BJ (cell line): ENCODE results near the gene GFRA1. TPM values are rescaled to one million over a fixed set of nuclear protein-coding genes. Genes with fewer than 3 reads are reported as not detected.

Experiments used
- CTCF ChIA-PET: fragments of 350-600 bp; formaldehyde crosslinking; extraction: SDS; loops from one replicate; lab custom pipeline; 2021; ENCODE audit warnings: antibody characterized with exemption, inconsistent platforms; lab: Yijun Ruan, JAX
- POLR2A ChIA-PET: fragments of 300-600 bp; sonication (Branson Sonifier 250); formaldehyde crosslinking; extraction: SDS; loops from one replicate; lab custom pipeline; 2021; ENCODE audit warnings: antibody characterized with exemption; lab: Charles Lee
- DNase-seq: peaks from one replicate; pipeline ENCODE4 v3.0.0-alpha.2; 2011; ENCODE audit warnings: low read depth
- H3K27me3 ChIP-seq: 2 replicates; pipeline ENCODE4 v1.6.0; 2011; ENCODE audit warnings: low read length; ENCODE audit not compliant: control insufficient read depth, insufficient read depth
- H3K36me3 ChIP-seq: 2 replicates; pipeline ENCODE4 v1.5.1; 2011; ENCODE audit warnings: low read length; ENCODE audit not compliant: control insufficient read depth, insufficient read depth
- H3K4me3 ChIP-seq: 2 replicates; pipeline ENCODE4 v1.5.1; 2011; ENCODE audit warnings: low read depth, mild to moderate bottlenecking, control low read depth, low read length
- polyA plus RNA-seq: library from polyadenylated mRNA; depleted of rRNA; stranded (reverse); fragments of >200 nt; gene quantifications from 2 replicates; pipeline ENCODE4 v1.2.3, GENCODE V29; 2011
- TF ChIP-seq, protein P1 (sequence below): IDR thresholded peaks from 2 replicates; pipeline ENCODE4 v1.5.1; 2011; ENCODE audit warnings: low read depth, mild to moderate bottlenecking, control low read depth, inconsistent platforms, low read length, moderate library complexity; ENCODE audit not compliant: insufficient read depth

GFRA1 gene
- polyA plus RNA-seq, 1 experiment, result 41.6 TPM

DNA sequence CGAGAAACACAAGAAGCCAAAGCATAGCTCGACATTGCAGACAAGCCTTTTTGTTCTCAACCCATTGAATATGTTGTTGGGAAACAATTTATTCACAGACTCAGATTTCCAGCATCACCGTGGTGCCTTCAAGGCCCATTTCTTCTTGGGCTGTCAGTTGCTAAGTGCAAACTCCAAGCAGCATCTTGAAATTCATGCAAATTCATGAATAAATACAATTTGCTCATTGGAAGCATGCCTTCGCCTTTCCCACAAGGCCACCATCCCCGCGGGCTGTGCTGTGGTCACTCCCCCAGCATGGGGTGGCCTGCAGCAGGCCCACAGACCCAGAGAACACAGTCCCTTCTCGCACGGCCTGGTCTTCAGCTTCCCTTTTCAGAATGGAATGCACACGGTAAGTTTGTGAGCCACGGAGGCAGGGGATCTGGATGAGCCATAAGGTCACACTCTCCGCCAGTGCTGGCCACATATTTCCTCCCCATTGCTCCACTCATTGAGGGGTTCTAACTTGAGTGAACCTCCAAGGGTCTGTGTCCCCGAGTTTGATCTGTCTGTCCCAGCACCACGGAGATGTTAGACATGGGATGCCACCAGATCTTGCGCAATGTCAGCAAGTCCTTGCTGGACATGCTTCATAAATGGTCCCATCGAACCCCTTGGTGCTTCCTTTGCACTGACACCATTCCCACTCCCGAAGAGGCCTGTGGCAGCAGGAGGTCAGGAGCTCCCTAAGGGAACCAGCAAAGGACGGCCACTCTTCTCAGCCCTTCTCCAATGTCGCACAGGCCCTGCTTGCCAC is 109.5 kb downstream of the GFRA1 start:
- CTCF ChIA-PET, result no interaction called here
- POLR2A ChIA-PET, result no interaction called here
- DNase-seq, result no peak
- H3K4me3 ChIP-seq, result no peak overlapping the region
- H3K36me3 ChIP-seq, result no peaks in the 10 kb centered on the region
- TF ChIP-seq, protein P1, sequence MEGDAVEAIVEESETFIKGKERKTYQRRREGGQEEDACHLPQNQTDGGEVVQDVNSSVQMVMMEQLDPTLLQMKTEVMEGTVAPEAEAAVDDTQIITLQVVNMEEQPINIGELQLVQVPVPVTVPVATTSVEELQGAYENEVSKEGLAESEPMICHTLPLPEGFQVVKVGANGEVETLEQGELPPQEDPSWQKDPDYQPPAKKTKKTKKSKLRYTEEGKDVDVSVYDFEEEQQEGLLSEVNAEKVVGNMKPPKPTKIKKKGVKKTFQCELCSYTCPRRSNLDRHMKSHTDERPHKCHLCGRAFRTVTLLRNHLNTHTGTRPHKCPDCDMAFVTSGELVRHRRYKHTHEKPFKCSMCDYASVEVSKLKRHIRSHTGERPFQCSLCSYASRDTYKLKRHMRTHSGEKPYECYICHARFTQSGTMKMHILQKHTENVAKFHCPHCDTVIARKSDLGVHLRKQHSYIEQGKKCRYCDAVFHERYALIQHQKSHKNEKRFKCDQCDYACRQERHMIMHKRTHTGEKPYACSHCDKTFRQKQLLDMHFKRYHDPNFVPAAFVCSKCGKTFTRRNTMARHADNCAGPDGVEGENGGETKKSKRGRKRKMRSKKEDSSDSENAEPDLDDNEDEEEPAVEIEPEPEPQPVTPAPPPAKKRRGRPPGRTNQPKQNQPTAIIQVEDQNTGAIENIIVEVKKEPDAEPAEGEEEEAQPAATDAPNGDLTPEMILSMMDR, result no peak
- H3K27me3 ChIP-seq, result no peaks in the 10 kb centered on the region

DNA sequence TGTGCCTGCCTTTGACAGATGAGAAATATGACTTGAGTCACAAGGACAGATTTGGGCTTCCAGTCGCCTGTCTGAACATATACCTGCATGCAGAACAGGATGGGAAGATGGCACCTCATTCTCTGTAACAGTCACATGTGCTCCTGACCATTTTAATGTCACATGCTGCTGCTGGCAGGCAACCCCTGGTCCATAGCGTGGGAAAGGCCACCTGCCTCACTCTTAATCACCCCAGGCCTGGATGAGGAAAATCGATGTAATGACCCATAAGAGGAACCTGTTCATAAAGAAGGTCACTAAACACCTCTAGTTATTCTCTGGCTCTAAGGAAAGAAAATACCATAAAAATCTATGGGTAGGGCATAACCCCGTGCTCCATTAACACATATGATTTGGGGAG is 110.2 kb downstream of the GFRA1 start:
- ChIA-PET CTCF (no interaction called here), POLR2A (no interaction called here)
- no peak for DNase-seq
- Histone ChIP-seq H3K4me3 (no peak overlapping the region), H3K27me3 (no peaks in the 10 kb centered on the region), H3K36me3 (no peaks in the 10 kb centered on the region)
- TF ChIP-seq, protein P1, result no peak

DNA sequence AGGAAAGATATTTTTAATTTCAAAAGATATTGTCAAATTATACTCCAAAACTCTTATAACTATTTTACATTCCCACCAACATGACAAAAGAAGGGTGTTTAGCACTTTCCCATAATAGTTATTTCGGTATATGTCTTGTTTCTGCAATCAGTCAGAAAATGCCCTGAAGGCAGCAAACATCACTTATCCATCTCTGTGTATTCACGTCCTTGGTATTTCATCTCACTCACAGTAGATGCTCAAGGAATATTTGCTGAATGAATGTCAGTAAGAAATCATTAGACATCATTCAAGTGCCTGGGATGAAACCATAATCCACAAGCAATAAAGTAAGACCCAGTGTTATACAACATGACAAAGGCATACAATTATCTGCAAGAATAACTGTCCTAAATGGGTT is 112.7 kb downstream of the GFRA1 start:
- ChIA-PET POLR2A (no interaction called here), CTCF (no interaction called here)
- H3K27me3 ChIP-seq, result no peaks in the 10 kb centered on the region
- no peak overlapping the region for H3K4me3 ChIP-seq
- no peak for DNase-seq
- TF ChIP-seq, protein P1, result no peak
- no peaks in the 10 kb centered on the region for H3K36me3 ChIP-seq

DNA sequence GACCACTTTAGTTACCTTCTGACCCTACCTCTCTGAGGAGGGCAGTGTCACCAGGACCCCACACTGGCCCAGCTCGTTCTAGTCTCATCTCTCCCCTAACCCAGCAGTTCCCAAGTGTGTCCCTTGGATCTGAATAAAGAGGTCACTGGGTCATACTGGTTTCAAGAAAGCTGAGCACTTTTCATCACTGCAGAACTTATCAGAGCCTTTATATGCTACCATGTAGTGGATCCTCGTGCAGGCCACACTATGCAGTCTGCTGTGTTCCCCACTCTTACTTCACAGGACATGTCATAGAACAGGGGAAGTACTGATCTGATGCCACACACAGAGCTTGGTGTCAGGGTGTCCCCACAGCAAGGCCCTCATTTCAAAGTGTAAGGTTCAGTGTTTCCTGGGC is 113.8 kb downstream of the GFRA1 start:
- H3K4me3 ChIP-seq, result no peak overlapping the region
- POLR2A ChIA-PET, result no interaction called here
- CTCF ChIA-PET, result no interaction called here
- H3K36me3 ChIP-seq, result no peaks in the 10 kb centered on the region
- TF ChIP-seq, protein P1, result no peak
- DNase-seq, result no peak
- H3K27me3 ChIP-seq, result no peaks in the 10 kb centered on the region

DNA sequence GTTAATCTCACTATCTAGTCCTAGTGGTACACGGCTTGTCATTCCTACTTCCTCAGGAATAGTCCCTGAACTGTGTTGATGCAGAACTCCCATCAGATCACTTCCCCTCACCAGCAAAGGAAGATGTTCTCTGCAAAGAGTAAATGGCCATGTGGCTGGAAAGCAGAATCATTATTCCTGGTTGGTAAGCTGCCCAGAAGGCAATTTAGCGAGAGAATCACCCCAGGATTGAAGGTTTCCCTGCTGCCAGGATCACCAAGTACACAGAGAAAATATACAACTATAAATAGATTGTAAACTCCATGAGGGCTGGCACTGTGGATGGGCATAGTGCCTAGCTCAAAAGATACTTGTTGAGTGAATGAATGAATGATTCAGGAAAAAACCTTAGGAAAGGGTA is 115.0 kb downstream of the GFRA1 start:
- no peaks in the 10 kb centered on the region for H3K27me3 ChIP-seq
- no peak for DNase-seq
- H3K4me3 ChIP-seq, result no peak overlapping the region
- ChIA-PET POLR2A (no interaction called here), CTCF (no interaction called here)
- H3K36me3 ChIP-seq, result no peaks in the 10 kb centered on the region
- TF ChIP-seq, protein P1, result no peak
